Testis (tissue), 3 donors: ENCODE data around the gene TRIM6. TPM values are rescaled to one million over a fixed set of nuclear protein-coding genes. Genes with fewer than 3 reads are reported as not detected.

Experiments
- DNase-seq: peaks from one replicate; pipeline ENCODE4 v3.0.0-alpha.2; 2019
- H3K27ac ChIP-seq, 2 donors: fragments of 200-600 bp; sonication (generic); one replicate each; pipeline ENCODE4 v1.5.1; 2019
- H3K27me3 ChIP-seq: fragments of 200-600 bp; sonication (generic); one replicate; pipeline ENCODE4 v1.5.1; 2019
- H3K36me3 ChIP-seq: fragments of 200-600 bp; sonication (generic); one replicate; pipeline ENCODE4 v1.5.1; 2017; ENCODE audit warnings: low read depth; ENCODE audit errors: missing control alignments
- H3K4me1 ChIP-seq: fragments of 200-600 bp; sonication (generic); one replicate; pipeline ENCODE4 v1.5.1; 2019
- H3K4me3 ChIP-seq, 2 donors: fragments of 200-600 bp; sonication (generic); one replicate each; pipeline ENCODE4 v1.5.1; 2017 to 2019
- H3K9me3 ChIP-seq: fragments of 200-600 bp; sonication (generic); one replicate; pipeline ENCODE4 v1.5.1; 2017
- POLR2A ChIP-seq: fragments of 450-650 bp; IDR thresholded peaks from one replicate; pipeline ENCODE4 v1.6.1; 2017; ENCODE audit warnings: antibody characterized with exemption, mild to moderate bottlenecking, moderate library complexity
- WGBS, 2 donors: methylation state at CpG; one replicate each; pipeline ENCODE4 v1.1.5; 2018; 5-methylcytosine and 5-hydroxymethylcytosine counted together
- intact Hi-C: fragments of 100-400 bp; cut with DNase I; formaldehyde crosslinking; loops from one replicate; pipeline ENCODE4 v1.15.1; 2023; ENCODE audit warnings: low total_unique reads
- polyA plus RNA-seq: library from polyadenylated mRNA; stranded (reverse); fragments of 350-450 nt; fragmentation: Illumina TruSeq; extraction: RNeasy Lipid Tissue Mini Kit (QIAGEN cat#74804); gene quantifications from one replicate; pipeline ENCODE4 v1.2.3, GENCODE V29; 2014; ENCODE audit warnings: low read depth, low replicate concordance; ENCODE audit not compliant: insufficient read depth
- total RNA-seq, 2 donors: library from RNA; depleted of rRNA; stranded (reverse); fragments of >200 nt; gene quantifications; one replicate each; pipeline ENCODE4 v1.2.3, GENCODE V29; 2016
- TF ChIP-seq, protein P1 (sequence below), 3 experiments: fragments of 450-650 bp in 2 of 3; fragments of 200-600 bp in 1 of 3; sonication (generic) in 1 of 3; IDR thresholded peaks; one replicate each; pipeline ENCODE4 v1.5.1; 2016 to 2019; ENCODE audit warnings: antibody characterized with exemption in 3 of 3, mild to moderate bottlenecking in 2 of 3, moderate library complexity in 1 of 3

Gene TRIM6
- total and polyA plus RNA-seq, 3 donors from 2014 or later: 9.1 to 20.9 (median 10.6) TPM

DNA sequence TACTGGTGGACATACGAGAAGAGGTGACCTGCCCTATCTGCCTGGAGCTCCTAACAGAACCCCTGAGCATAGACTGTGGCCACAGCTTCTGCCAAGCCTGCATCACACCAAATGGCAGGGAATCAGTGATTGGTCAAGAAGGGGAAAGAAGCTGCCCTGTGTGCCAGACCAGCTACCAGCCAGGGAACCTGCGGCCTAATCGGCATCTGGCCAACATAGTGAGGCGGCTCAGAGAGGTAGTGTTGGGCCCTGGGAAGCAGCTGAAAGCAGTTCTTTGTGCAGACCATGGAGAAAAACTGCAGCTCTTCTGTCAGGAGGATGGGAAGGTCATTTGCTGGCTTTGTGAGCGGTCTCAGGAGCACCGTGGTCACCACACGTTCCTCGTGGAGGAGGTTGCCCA is 6.9 kb downstream of the TRIM6 start:
- no peaks in the 10 kb centered on the region for H3K36me3 ChIP-seq
- DNase-seq: no peak
- intact Hi-C loops: no loop called here
- 90 to 91% methylated on average over 8 of the region's 8 CpGs for WGBS, 2 donors
- no peak overlapping the region for H3K4me3 ChIP-seq
- H3K4me1 ChIP-seq: no peaks in the 10 kb centered on the region
- H3K27me3 ChIP-seq: no peaks in the 10 kb centered on the region
- no peak overlapping the region for H3K27ac ChIP-seq
- no peaks in the 10 kb centered on the region for H3K9me3 ChIP-seq
- TF ChIP-seq, protein P1, sequence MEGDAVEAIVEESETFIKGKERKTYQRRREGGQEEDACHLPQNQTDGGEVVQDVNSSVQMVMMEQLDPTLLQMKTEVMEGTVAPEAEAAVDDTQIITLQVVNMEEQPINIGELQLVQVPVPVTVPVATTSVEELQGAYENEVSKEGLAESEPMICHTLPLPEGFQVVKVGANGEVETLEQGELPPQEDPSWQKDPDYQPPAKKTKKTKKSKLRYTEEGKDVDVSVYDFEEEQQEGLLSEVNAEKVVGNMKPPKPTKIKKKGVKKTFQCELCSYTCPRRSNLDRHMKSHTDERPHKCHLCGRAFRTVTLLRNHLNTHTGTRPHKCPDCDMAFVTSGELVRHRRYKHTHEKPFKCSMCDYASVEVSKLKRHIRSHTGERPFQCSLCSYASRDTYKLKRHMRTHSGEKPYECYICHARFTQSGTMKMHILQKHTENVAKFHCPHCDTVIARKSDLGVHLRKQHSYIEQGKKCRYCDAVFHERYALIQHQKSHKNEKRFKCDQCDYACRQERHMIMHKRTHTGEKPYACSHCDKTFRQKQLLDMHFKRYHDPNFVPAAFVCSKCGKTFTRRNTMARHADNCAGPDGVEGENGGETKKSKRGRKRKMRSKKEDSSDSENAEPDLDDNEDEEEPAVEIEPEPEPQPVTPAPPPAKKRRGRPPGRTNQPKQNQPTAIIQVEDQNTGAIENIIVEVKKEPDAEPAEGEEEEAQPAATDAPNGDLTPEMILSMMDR (IDR thresholded peaks at IDR 0.05): no peak
- TF ChIP-seq POLR2A: no peak

DNA sequence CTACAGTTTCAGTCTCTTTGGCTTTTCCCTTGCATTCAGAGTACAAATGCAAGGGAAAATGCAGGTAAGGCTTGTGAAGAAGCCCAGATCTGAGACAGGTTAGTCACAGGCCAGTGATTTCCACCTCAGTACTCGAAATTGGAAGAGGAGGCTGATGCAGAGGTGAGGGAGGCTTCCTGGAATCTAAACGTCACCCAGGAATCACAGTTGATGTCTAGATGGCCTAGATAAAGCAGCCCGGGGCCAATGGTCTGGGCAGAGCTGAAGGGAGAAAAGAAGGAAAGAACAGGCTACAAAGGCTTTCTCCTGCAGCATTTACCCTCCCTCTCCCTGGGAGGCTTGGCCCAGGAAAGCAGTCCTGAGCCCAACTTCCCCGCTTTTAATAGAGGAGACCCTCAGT is 8.5 kb downstream of the TRIM6 start:
- no peaks in the 10 kb centered on the region for H3K36me3 ChIP-seq
- WGBS, 2 donors: 85 to 87% methylated on average over 4 of the region's 4 CpGs
- H3K9me3 ChIP-seq: no peaks in the 10 kb centered on the region
- DNase-seq: no peak
- H3K27ac ChIP-seq: no peak overlapping the region
- no peak for TF ChIP-seq POLR2A
- TF ChIP-seq, protein P1 (IDR thresholded peaks at IDR 0.05): no peak
- intact Hi-C loops: no loop called here
- H3K4me3 ChIP-seq: no peak overlapping the region
- no peaks in the 10 kb centered on the region for H3K4me1 ChIP-seq
- no peaks in the 10 kb centered on the region for H3K27me3 ChIP-seq

DNA sequence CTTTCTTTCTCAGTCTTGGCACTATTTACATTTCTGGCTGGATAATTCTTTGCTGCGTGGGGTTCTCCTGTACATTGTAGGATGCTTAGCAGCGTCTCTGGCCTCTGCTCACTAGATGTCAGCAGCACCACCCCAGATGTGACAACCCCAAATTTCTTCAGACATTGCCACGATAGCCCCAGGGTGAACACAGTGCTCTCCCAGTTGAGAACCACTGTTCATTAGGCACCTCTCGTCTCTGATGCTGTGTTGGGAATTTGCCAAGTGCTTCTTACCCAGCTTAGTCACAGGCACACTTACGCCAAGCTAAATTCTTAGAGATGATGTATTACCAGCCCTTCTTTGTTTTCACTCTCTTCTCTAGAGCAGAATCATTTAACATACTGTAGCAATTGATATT is 9.4 kb downstream of the TRIM6 start:
- H3K27me3 ChIP-seq: no peaks in the 10 kb centered on the region
- H3K36me3 ChIP-seq: no peaks in the 10 kb centered on the region
- H3K9me3 ChIP-seq: no peaks in the 10 kb centered on the region
- WGBS, 2 donors: 85 to 93% methylated on average over 5 of the region's 5 CpGs
- TF ChIP-seq, protein P1 (IDR thresholded peaks at IDR 0.05): no peak
- no peak for TF ChIP-seq POLR2A
- intact Hi-C loops: no loop called here
- H3K27ac ChIP-seq: no peak overlapping the region
- no peak for DNase-seq
- no peak overlapping the region for H3K4me3 ChIP-seq
- no peaks in the 10 kb centered on the region for H3K4me1 ChIP-seq

DNA sequence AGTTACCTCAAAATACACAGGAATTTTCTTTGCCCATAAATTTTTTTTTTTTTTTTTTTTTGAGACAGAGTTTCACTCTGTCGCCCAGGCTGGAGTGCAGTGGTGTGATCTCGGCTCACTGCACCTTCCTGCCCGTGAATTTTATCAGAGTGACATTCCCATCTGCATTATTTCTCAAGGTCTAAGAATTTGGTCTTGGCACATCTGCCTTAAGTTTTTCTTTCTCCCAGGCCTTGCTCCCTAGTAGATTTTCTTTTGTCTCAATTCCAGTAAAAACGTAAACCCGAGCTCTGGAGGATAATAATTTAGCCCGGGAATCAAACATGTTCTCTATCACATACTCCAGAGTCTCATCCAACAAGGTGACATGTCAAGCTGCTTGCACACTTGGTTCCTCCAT is 12.4 kb downstream of the TRIM6 start:
- H3K27ac ChIP-seq: no peak overlapping the region
- no peaks in the 10 kb centered on the region for H3K36me3 ChIP-seq
- intact Hi-C loops: no loop called here
- WGBS, 2 donors: 41 to 43% methylated on average over 6 of the region's 6 CpGs
- no peaks in the 10 kb centered on the region for H3K4me1 ChIP-seq
- no peak overlapping the region for H3K4me3 ChIP-seq
- no peak for TF ChIP-seq POLR2A
- TF ChIP-seq, protein P1 (IDR thresholded peaks at IDR 0.05): no peak
- H3K27me3 ChIP-seq: no peaks in the 10 kb centered on the region
- H3K9me3 ChIP-seq: no peaks in the 10 kb centered on the region
- no peak for DNase-seq

DNA sequence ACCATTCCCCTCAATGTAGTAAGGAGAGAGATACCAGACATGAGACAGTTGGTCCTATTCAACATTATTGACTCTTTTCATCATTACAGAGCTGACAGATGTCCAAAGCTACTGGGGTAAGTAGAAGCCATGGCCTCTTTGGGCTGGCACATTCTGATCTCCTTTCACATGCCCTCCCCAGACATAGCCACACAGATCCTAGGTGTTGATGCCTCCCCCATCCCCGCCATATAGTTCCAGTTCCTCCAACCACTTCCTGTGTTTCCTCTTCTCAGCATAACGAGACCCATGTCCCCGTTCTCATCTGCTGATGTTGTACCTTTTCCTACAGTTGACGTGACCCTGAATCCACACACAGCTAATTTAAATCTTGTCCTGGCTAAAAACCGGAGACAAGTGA is 14.0 kb downstream of the TRIM6 start:
- intact Hi-C loops: no loop called here
- no peak overlapping the region for H3K27ac ChIP-seq
- H3K4me1 ChIP-seq: no peaks in the 10 kb centered on the region
- no peaks in the 10 kb centered on the region for H3K36me3 ChIP-seq
- H3K27me3 ChIP-seq: no peaks in the 10 kb centered on the region
- no peak overlapping the region for H3K4me3 ChIP-seq
- TF ChIP-seq, protein P1 (IDR thresholded peaks at IDR 0.05): no peak
- TF ChIP-seq POLR2A: no peak
- no peaks in the 10 kb centered on the region for H3K9me3 ChIP-seq
- no peak for DNase-seq
- WGBS, 2 donors: 91 to 93% methylated on average over 5 of the region's 5 CpGs
